Endothelial cell of umbilical vein (primary cell): ENCODE measurements around the gene MICB. TPM values are rescaled to one million over a fixed set of nuclear protein-coding genes. Genes with fewer than 3 reads are reported as not detected.

Experiments used
- BruUV-seq: library from RNA; stranded (reverse); fragments of 400-500 nt; replicated peaks from 2 replicates; lab custom pipeline; 2021; lab: Mats Ljungman, UMichigan
- CTCF ChIA-PET: fragments of 300-600, 350-600 bp; sonication (Branson Sonifier 250); formaldehyde crosslinking; loops from one replicate; lab custom pipeline; 2021; ENCODE audit warnings: antibody characterized with exemption, inconsistent platforms; lab: Charles Lee
- POLR2A ChIA-PET: fragments of 300-600, 350-600 bp; sonication (Branson Sonifier 250); formaldehyde crosslinking; loops from one replicate; lab custom pipeline; 2021; ENCODE audit warnings: antibody characterized with exemption, inconsistent platforms; lab: Charles Lee
- DNase-seq: peaks from one replicate; pipeline ENCODE4 v3.0.0-alpha.2; 2011; ENCODE audit warnings: low read depth, low spot score
- FAIRE-seq: peaks from 2 replicates; lab custom pipeline; 2011; peaks lifted over from hg19 to GRCh38; lab: Jason Lieb, UNC
- H2AFZ ChIP-seq: 2 replicates; pipeline ENCODE4 v1.6.0; 2012; ENCODE audit warnings: low read depth, low read length, control low read depth, inconsistent platforms
- H3K27ac ChIP-seq: 2 replicates; pipeline ENCODE4 v1.5.1; 2011; ENCODE audit warnings: low read depth, mild to moderate bottlenecking, control low read depth, low read length, moderate library complexity; ENCODE audit not compliant: insufficient read depth
- H3K27me3 ChIP-seq, 2 experiments: 2 replicates each; pipeline versions ENCODE4 v1.6.0 to v1.6.1; 2011; ENCODE audit warnings: low read length in 2 of 2, mixed read lengths in 1 of 2; ENCODE audit not compliant: control insufficient read depth in 2 of 2, insufficient read depth in 2 of 2
- H3K36me3 ChIP-seq, 2 experiments: 2 replicates in 1 of 2; 3 replicates in 1 of 2; pipeline ENCODE4 v1.5.1; 2011; ENCODE audit warnings: low read length in 2 of 2, mild to moderate bottlenecking in 1 of 2, moderate library complexity in 1 of 2; ENCODE audit not compliant: control insufficient read depth in 2 of 2, insufficient read depth in 2 of 2; ENCODE audit errors: extremely low read depth in 1 of 2
- H3K4me1 ChIP-seq: 3 replicates; pipeline ENCODE4 v1.5.1; 2011; ENCODE audit warnings: mild to moderate bottlenecking, low read length; ENCODE audit not compliant: control insufficient read depth, insufficient read depth; ENCODE audit errors: extremely low read depth
- H3K4me2 ChIP-seq: 2 replicates; pipeline ENCODE4 v1.6.1; 2011; ENCODE audit warnings: low read length, control low read depth, mixed read lengths; ENCODE audit not compliant: insufficient read depth
- H3K4me3 ChIP-seq, 3 experiments: fragments of 200-600 bp in 1 of 3; sonication (generic), shearing (Covaris generic) in 1 of 3; replicated peaks in 1 of 3; 2 replicates each; pipeline ENCODE4 v1.5.1; 2011 to 2016; ENCODE audit warnings: control low read depth in 3 of 3, low read length in 3 of 3, mild to moderate bottlenecking in 2 of 3, inconsistent platforms in 1 of 3, low read depth in 1 of 3, moderate library complexity in 1 of 3; ENCODE audit not compliant: insufficient read depth in 1 of 3
- H3K79me2 ChIP-seq: 2 replicates; pipeline ENCODE4 v1.6.0; 2012; ENCODE audit warnings: low read length, inconsistent platforms; ENCODE audit not compliant: control insufficient read depth, insufficient read depth
- H3K9ac ChIP-seq: replicated peaks from 2 replicates; pipeline ENCODE3; 2011; ENCODE audit warnings: low read length, control low read depth; ENCODE audit not compliant: insufficient read depth; ENCODE audit errors: extremely low read depth
- H3K9me1 ChIP-seq: replicated peaks from 3 replicates; pipeline ENCODE4 v1.6.0; 2011; ENCODE audit warnings: mild to moderate bottlenecking, low read length; ENCODE audit not compliant: control insufficient read depth, insufficient read depth; ENCODE audit errors: extremely low read depth
- H3K9me3 ChIP-seq: replicated peaks from 2 replicates; pipeline ENCODE4 v1.5.1; 2012; ENCODE audit warnings: low read length, inconsistent platforms; ENCODE audit not compliant: control insufficient read depth, insufficient read depth
- H4K20me1 ChIP-seq: replicated peaks from 2 replicates; pipeline ENCODE3; 2011; ENCODE audit warnings: mild to moderate bottlenecking, low read length; ENCODE audit not compliant: control insufficient read depth, insufficient read depth; ENCODE audit errors: extremely low read depth
- CTCF ChIP-seq, 2 donors: IDR thresholded peaks; 1 replicate in 1 of 2; 2 replicates in 1 of 2; pipeline ENCODE4 v1.5.1; 2011; ENCODE audit warnings: low read length in 2 of 2, mild to moderate bottlenecking in 2 of 2, moderate library complexity in 2 of 2, control low read depth in 1 of 2, inconsistent platforms in 1 of 2, low read depth in 1 of 2; ENCODE audit not compliant: insufficient read depth in 1 of 2; ENCODE audit errors: extremely low read depth in 1 of 2
- EZH2 ChIP-seq: IDR thresholded peaks from 2 replicates; pipeline ENCODE4 v1.6.1; 2012; ENCODE audit warnings: borderline replicate concordance, low read depth, mild to moderate bottlenecking, moderate library complexity, low read length, inconsistent platforms; ENCODE audit not compliant: severe bottlenecking
- FOS ChIP-seq: IDR thresholded peaks from 2 replicates; pipeline ENCODE4 v1.6.1; 2011; ENCODE audit warnings: mild to moderate bottlenecking, low read length, moderate library complexity, borderline replicate concordance; ENCODE audit not compliant: insufficient read depth
- GATA2 ChIP-seq: IDR thresholded peaks from 2 replicates; pipeline ENCODE4 v1.7.0; 2011; ENCODE audit warnings: low read depth, mild to moderate bottlenecking, moderate library complexity, mixed read lengths, low read length; ENCODE audit not compliant: insufficient read length, insufficient read depth
- JUN ChIP-seq: IDR thresholded peaks from 2 replicates; pipeline ENCODE4 v1.6.1; 2011; ENCODE audit warnings: borderline replicate concordance, low read depth; ENCODE audit not compliant: insufficient read length, insufficient read depth
- MAX ChIP-seq: IDR thresholded peaks from 2 replicates; pipeline ENCODE4 v1.6.1; 2011; ENCODE audit not compliant: insufficient read depth, insufficient read length
- MYC ChIP-seq: IDR thresholded peaks from one replicate; pipeline ENCODE4 v1.6.1; 2011; ENCODE audit warnings: mild to moderate bottlenecking, low read depth, low read length
- POLR2A ChIP-seq: IDR thresholded peaks from 2 replicates; pipeline ENCODE4 v1.6.1; 2012; ENCODE audit warnings: low read depth, mild to moderate bottlenecking, control low read depth, low read length
- POLR2AphosphoS5 ChIP-seq: IDR thresholded peaks from 2 replicates; pipeline ENCODE4 v1.6.1; 2012; ENCODE audit warnings: low read depth, mild to moderate bottlenecking, control low read depth, low read length, moderate library complexity; ENCODE audit not compliant: insufficient read depth
- dilution Hi-C: fragments of 300-500 bp; cut with MboI; formaldehyde crosslinking; loops from one replicate; pipeline ENCODE4 v1.15.0; 2019; ENCODE audit warnings: low sequenced_read_pairs; ENCODE audit not compliant: extremely low pct_ligation_motif_present
- intact Hi-C: fragments of 100-400 bp; cut with micrococcal nuclease; formaldehyde crosslinking; loops from one replicate; pipeline ENCODE4 v1.10.0; 2022
- polyA plus RNA-seq, 4 experiments: library from polyadenylated mRNA; depleted of rRNA in 3 of 4; stranded (reverse) in 3 of 4; unstranded in 1 of 4; fragments of >200 nt; gene quantifications; 2 replicates each; pipeline versions ENCODE4 v1.2.1 to v1.2.3, GENCODE V29; 2011 to 2012; ENCODE audit warnings: missing spikeins in 1 of 4
- total RNA-seq: library from RNA; stranded (reverse); gene quantifications from 2 replicates; pipeline ENCODE4 v1.2.3, GENCODE V29; 2021

Gene MICB
- total and polyA plus RNA-seq, 2 donors (not counting 3 experiments of a cell fraction or from before 2014, with no cell fraction given), result 32.8 to 36.3 TPM

- Histone ChIP-seq H2AFZ (no peak overlapping the region), H3K27ac (peak overlapping the region; percentile 98), H3K9ac (peak overlapping the region; percentile 82), H3K9me3 (no peaks in the 10 kb centered on the region), H3K9me1 (no peaks in the 10 kb centered on the region), H4K20me1 (no peaks in the 10 kb centered on the region), H3K36me3 (peaks cover 2 to 10% of the 10 kb centered on the region in 2 experiments), H3K27me3 (no peaks in the 10 kb centered on the region), H3K4me1 (peaks cover 67% of the 10 kb centered on the region), H3K4me2 (peak overlapping the region; percentile 90), H3K4me3 (no peak overlapping the region), H3K79me2 (peaks cover 7% of the 10 kb centered on the region)
- CTCF ChIA-PET, result interaction anchor here (1.5 to 31.0 kb wide), 3 partner anchors 8 to 30 kb away, joined by 5 to 1517 read pairs (median 31); partner anchors contain the start of genes LST1, LTB, NCR3 and NFKBIL1
- DNase-seq (peak; percentile 46), FAIRE-seq (peak; percentile 63)
- dilution Hi-C loops (no loop called here), intact Hi-C loops (no loop called here)
- TF ChIP-seq POLR2AphosphoS5, result no peak
- no peak for TF ChIP-seq JUN
- TF ChIP-seq POLR2A, result no peak
- TF ChIP-seq MYC, result no peak
- TF ChIP-seq GATA2, result no peak
- no peak for TF ChIP-seq MAX
- TF ChIP-seq EZH2, result no peak
- no peak for TF ChIP-seq CTCF (IDR thresholded peaks at IDR 0.05; ENCODE audit: extremely low read depth in 1 of 2, insufficient read depth in 1 of 2, low read depth in 1 of 2, low read length in 2 of 2)
- TF ChIP-seq FOS, result no peak
- POLR2A ChIA-PET, result interaction anchor here (0.8 kb wide), 1 partner anchor 22 kb away, joined by 3 read pairs; no protein-coding TSS in a partner anchor
- no TSS peak for BruUV-seq
Measured at GRCh38 chr6:31558631-31559500, 60.9 kb downstream of the MICB start.
